HG03558 (cell line): ENCODE results near the gene CENPP.

ENCODE experiments used
- ATAC-seq: cut with Tn5 transposase; IDR thresholded peaks from one replicate; pipeline ENCODE4 v1.9.1; 2021; ENCODE audit warnings: moderate number of reproducible peaks; ENCODE audit not compliant: unreplicated experiment; ENCODE audit errors: extremely low read depth

CENPP gene

GRCh38 chr9:92664394-92665152 is 338.8 kb downstream of the CENPP start:
- ATAC-seq: no peak

- no peak for ATAC-seq
These were observed 340.1 kb downstream of the CENPP start for GRCh38 chr9:92665836-92666235.

GRCh38 chr9:92666236-92666635 is 340.5 kb downstream of the CENPP start:
- no peak for ATAC-seq

- no peak for ATAC-seq
These were observed 341.3 kb downstream of the CENPP start for GRCh38 chr9:92666912-92667532.

- no peak for ATAC-seq
These were observed 343.2 kb downstream of the CENPP start for GRCh38 chr9:92668746-92669526.

- ATAC-seq: no peak
These were observed 343.8 kb downstream of the CENPP start for GRCh38 chr9:92669527-92669889.
